Fibroblast of the aortic adventitia (primary cell): ENCODE results near the gene ELF5. TPM values are rescaled to one million over a fixed set of nuclear protein-coding genes. Genes with fewer than 3 reads are reported as not detected.

Experiments used
- DNase-seq: peaks from one replicate; pipeline ENCODE4 v3.0.0-alpha.2; 2010; ENCODE audit warnings: low read depth
- H3K4me3 ChIP-seq: 2 replicates; pipeline ENCODE4 v1.5.1; 2011; ENCODE audit warnings: low read depth, mild to moderate bottlenecking, control low read depth, low read length, moderate library complexity
- CTCF ChIP-seq: IDR thresholded peaks from 2 replicates; pipeline ENCODE4 v1.5.1; 2011; ENCODE audit warnings: mild to moderate bottlenecking, low read length, control low read depth, inconsistent platforms; ENCODE audit not compliant: insufficient read depth
- total RNA-seq: library from RNA; depleted of rRNA; stranded (reverse); fragments of >200 nt; gene quantifications from 2 replicates; pipeline ENCODE4 v1.2.3, GENCODE V29; 2012; ENCODE audit warnings: low replicate concordance

The ELF5 gene
- total RNA-seq, 1 donor = not detected

DNA sequence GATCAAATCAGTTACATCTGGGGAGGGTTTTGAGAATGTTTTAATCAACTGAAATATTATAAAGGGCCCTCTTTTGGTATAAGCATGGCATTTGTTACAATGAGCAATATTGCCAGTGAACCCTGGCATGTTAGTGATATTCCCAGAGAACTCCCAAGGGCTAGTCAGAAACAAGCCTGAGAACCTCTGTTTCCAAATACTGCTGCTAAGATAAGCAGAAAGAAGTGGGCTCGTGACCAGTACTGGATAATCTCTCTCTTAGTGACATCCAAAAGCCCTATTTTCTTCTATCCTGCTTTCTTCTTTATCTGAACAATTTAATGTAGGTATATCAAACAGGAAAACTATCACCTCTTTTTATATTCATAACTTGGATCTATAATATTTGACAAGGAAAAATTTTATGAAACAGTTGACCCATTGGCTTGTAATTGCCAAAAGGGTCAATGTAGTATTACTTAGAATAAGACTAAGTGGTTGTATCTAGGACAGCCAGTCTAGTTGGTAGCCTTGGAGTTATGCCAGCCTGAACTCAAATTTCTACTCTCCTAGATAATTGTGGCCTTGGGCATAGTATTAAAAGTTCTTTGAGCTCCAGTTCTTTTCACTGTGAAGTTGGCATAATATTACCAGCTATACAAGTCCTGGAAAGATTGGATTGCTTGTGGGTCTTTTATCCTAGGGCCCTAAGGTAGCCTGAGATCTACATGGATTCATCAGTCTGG, 59.1 kb downstream of the ELF5 start:
- DNase-seq = no peak
- H3K4me3 ChIP-seq = no peak overlapping the region
- TF ChIP-seq CTCF = no peak

DNA sequence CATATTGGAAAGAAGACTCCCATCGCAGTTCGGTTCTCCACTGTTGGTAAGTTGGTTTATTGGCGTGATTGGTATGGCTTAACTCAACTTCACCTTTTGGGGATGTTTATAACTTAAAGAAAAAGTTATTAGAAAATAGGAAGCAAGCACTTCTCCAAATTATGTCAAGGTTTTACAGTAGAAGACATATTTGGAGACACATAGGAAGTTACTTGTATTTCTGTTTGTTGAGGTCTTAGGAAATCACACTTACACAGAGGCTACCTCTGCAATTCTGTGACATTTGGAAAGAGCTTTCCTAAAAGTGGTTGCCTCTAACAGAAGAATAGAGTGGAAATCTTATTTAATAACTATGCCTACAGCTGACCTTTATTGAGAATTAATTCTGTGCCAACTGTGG, 62.5 kb downstream of the ELF5 start:
- no peak for TF ChIP-seq CTCF
- DNase-seq = no peak
- no peak overlapping the region for H3K4me3 ChIP-seq

GRCh38 chr11:34449013-34449412, 64.6 kb downstream of the ELF5 start:
- no peak for TF ChIP-seq CTCF
- no peak for DNase-seq
- no peak overlapping the region for H3K4me3 ChIP-seq

DNA sequence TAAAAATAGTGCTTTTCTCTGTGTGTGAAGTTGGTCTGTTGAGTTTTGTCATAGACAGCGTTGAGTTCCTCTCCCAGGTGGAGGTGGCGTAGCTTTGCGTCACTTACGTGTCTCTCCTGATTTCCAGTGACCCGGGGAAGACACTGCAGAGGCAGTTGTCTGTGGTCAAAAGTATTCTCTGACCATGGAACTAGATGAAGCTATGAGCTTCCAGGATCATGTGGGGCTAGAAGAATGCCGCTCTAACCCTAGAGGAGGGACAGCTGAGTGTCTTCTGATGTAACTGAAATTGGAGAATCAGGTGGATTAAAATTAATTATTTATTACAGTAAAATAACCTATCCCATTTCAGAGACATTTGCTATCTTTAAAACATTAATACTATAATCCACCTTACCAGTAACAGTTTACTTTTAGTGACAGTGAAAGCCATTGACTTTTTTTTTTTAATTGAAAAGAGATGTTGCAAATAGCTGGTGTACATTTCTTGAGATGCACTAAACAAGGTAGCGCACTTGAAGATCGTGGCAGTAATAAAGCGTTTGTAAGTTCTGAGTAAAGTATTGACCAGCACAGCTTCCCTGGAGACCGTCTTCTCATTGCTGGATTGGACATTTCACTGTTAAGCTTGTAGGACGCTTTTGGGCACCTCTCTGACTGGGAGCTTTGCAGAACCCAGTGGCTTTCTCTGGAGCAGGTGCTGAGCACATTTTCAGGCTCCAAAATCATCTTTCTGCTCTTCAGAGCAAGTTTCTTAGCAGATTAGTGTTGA, 65.2 kb downstream of the ELF5 start:
- TF ChIP-seq CTCF = no peak
- DNase-seq = no peak
- no peak overlapping the region for H3K4me3 ChIP-seq

- DNase-seq = no peak
- no peak overlapping the region for H3K4me3 ChIP-seq
- no peak for TF ChIP-seq CTCF
These were observed 66.5 kb downstream of the ELF5 start for GRCh38 chr11:34447044-34447443.

- no peak for TF ChIP-seq CTCF
- DNase-seq = no peak
- no peak overlapping the region for H3K4me3 ChIP-seq
These were observed 67.2 kb downstream of the ELF5 start for GRCh38 chr11:34446386-34446785.
